C1 segment of cervical spinal cord (tissue), 14 donors: ENCODE data around the gene DDAH2.

ENCODE experiments used
- DNase-seq, 14 donors: peaks; one replicate each; lab custom pipeline; 2025; lab: John Stamatoyannopoulos, UW

The DDAH2 gene

DNA sequence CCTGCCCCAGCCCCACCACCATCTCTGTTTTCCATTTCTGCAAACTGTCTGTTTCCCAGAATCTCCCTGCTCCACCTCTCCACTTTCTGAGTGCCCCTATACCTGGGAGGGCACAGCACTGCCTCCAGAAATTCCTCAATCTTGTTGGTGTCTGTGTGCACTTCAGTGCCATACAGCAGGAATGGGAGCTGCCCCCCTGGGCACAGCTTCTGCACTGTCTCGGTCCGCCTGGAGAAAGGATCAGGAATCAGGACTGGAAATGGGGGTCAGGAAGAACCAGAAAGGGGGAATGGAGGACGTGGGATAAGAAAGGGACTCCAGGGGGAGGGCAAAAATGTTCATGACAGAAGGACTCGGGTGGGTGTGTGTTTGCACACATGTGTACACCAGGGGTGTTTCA is 4.6 kb upstream of the DDAH2 start:
- DNase-seq, result no peak

DNA sequence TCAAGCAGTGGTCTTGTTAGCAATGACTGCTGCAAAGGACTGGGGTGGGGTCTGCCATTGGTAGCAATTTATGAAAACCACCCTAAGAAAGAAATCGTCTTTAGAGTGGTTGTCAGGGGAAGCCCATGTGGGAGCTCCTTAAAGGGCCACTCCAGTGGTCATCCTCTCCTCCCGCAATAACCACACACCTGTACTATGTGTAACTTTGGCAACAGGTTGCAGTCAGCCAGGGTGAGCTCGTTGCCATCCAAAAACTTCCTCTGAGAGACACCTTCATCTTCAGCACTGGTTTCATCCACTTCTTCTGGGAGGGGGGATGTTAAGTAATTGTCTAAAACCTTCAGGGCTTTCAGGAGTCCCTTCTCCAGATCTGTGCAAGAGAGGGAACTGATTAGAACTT is 2.9 kb upstream of the DDAH2 start:
- DNase-seq, result no peak

DNA sequence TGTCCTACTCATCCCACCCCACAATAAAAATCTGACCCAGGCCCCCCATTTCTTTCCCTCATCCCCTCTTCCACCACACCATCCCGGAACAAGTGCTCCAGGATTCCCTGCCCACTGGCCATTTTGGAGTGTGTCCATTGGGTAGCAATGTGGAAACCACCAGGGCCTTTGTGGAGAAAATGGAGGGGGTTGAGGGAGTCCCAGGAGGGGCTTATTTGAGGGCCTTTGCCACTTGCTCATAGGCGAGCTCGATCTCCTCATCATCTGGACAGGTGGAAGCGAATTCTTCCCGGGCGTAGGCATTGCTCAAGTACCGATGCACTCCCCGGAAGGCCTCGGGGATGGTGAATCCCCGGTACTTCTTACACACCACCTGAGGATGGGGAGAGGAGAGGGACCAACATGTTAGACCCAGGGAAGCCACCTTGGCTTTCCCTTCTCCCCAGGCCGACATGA is 1.6 kb upstream of the DDAH2 start:
- DNase-seq, result no peak

DNA sequence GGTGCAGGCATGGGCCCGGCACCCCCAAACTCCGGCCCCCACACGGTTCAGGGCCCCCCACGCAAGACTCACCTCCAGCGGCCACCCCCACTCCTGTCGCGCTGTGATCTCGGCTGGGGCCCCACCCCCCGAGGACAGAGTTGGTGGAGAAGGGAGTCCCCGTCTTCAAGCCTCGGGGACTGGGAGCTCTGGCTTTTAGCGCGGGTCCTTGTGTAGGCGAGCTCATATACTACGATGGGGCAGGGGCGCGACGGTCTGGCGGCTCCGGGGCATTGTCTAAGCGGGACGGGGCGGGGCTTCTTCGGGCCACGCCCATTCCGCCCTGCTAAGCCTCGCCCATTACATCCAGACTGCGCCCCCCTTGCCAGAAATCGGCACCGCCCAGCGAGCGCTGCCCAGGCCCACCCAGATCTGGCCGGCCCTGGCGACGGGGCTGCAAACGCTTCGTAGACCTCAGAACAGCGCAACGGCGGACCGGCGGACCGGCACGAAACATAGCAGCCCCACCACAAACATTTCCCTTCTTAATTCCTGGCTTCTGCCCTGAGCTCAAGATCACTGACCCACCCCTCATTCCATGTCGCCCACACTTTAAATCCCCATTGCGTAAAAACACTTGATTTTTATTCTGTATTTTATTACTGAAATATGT is 1.0 kb upstream of the DDAH2 start:
- peak in 12 of 14 donors; percentile 25 to 82 (median 74) for DNase-seq

DNA sequence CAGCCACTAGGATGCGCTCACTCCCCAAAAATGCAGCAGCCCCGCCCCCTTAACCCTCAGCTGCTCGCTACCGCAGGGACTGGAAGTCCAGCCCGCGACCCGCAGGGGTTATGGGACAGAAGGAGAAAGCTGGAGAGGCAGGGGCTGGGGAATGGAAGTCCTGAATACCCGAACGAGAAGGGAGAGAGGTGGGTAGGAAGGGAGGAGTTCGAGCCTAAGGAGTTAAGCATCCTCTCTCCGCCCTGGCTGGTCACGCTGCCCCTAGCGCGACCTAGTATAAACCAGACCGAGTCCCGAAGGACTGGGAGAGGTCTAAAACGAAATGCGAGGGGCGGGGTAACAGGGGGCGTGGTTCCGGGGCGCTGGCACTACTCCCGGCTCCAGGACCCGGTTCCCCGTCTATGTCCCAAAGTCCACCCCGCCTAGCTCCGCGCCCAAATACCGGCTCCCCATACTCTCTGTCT is 448 bp upstream of the DDAH2 start:
- peak; percentile 50 to 93 (median 83) for DNase-seq

DNA sequence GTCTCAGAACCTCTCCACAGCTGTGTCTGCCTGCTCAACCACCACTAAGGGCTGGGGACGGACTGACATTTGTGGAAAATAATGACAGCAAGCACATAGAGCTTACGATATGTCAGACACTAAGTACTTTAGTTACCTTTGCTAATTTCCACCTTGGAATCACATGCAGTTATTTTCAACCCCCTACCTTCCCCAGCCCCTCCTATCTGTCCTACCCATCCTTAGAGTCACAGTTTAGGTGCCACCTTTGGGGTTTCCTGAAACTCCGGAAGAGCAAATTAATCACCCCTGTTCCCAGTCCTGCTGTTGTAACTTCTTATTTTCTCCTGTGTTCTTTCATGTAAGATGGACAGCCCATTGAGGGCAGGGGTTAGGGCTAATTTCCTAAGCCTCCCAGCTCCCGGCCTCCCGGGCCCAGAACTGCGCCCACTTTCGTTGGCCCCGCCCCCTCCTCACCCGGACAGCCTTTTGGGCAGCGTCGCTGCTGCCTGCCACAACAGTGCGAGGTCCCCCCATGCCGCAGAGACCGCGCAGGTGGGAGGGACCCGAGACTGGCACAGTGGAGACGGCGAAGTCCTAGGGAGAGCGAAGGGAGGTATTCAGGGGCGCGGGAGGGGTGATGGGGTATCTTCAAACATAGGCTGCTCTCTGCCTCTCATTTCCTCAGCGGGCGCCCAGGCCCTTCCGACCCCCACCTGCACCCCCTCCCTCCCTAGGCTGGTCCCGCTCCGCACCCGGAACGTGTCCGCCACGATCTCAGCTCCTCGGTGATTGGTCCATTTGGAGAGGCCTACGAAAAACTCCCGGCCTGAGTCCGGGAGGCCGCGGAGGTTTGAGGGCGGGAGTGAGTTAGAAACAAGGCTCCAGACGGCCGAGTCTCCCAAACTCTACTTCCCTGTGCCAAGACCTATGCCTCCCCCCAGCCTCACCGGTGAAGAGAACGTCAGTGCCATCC is 1.1 kb downstream of the DDAH2 start:
- DNase-seq, result no peak

DNA sequence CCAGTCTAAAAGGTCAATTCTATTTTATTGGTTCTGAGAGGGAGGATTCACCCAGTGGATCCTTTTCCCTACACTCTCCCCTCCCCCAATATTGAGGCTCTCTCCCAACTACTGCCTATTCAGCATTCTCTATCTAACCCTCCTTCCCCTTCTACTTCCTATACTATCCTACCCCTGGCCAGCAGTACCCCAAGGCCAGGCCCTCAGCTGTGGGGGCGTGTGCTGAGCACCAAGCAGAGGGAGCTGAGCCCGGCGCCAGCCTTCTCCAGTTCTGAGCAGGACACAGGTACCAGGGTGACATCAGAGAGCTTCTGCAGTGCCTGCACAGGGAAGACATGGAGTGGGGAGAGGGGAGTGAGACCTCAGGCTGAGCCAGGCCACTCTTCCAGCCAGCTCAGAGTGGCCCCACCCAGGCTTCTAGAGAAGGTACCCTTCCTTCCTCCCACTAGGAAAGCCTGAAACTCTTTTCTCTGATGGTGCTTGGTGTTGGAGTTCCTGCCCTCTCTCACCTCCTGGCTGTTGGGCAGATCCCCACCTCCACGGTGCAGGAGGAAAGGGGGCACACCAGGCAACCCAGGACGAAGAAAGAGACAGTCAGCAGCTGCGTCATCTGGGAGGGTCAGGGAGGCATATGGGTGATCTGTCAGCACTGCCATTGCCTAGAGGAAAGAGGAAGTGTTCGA is 1.9 kb downstream of the DDAH2 start:
- peak in 5 of 14 donors; percentile 15 to 49 (median 24) for DNase-seq

DNA sequence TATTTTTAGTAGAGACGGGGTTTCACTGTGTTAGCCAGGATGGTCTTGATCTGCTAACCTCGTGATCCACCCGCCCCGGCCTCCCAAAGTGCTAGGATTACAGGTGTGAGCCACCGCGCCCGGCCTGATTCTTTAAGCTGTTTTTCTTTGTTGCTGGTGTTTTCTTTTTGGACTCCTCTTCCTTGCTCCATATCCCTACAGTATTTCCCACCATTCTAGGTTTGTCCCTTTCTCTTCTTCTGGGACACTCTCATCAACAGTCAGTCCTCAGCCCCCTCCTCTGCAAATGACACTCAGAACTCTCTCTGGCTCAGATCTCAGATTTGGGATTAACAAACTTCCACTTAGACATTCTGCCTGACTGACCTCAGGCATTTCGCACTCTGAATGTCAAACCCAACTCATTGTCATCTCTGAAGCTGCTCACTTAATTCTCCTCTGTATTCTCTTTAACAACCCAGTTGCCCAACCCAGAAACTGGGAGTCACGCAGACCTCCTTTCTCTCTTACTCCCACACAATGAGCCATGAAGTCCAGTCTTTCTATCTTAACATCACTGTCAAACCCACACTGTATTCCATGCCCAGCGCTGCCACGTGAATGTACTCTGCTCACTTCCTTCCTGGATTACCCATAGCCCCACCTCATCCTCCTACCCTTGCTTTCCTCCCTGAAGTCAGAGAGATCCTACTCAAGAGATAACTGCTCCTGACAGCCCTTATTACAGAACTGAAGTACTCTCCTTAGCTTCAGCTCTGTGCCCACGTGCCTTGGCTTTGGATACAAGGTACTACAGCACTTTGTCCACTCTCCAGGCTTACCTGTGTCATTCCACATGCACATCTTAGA is 3.4 kb downstream of the DDAH2 start:
- DNase-seq, result peak in 1 of 14 donors; percentile 15

DNA sequence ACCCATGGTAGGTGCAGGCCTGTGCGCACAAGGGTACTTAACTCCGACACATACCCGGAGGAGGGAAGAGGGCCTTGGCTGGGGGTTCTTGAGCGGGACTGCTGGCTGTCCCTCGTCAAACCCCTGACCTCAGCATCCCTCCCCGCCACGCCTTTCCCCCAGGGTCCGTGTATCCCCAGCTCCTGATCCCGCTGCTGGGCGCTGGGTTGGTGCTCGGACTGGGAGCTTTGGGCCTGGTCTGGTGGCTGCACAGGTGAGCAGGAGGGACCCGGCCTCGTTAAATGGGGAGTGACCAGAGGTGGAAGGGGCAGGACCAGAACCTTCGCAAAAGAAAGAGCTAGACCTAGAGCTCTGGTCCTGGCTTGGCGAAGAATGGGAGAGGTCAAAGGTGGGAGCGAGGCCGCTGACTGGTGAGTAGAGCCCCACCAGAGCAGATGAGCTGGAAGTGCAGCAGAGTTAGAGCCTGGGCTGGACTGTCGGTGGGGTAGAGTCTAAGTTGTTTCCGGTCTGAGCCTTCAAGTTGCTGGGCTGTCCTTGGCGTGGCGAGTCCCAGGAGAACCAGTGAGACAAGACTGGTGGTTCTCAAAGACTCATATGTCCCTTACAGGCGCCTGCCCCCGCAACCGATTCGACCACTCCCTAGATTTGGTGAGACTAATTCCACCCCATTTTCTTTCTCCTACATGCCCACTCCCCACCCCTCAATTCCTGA is 5.0 kb downstream of the DDAH2 start:
- DNase-seq, result no peak

DNA sequence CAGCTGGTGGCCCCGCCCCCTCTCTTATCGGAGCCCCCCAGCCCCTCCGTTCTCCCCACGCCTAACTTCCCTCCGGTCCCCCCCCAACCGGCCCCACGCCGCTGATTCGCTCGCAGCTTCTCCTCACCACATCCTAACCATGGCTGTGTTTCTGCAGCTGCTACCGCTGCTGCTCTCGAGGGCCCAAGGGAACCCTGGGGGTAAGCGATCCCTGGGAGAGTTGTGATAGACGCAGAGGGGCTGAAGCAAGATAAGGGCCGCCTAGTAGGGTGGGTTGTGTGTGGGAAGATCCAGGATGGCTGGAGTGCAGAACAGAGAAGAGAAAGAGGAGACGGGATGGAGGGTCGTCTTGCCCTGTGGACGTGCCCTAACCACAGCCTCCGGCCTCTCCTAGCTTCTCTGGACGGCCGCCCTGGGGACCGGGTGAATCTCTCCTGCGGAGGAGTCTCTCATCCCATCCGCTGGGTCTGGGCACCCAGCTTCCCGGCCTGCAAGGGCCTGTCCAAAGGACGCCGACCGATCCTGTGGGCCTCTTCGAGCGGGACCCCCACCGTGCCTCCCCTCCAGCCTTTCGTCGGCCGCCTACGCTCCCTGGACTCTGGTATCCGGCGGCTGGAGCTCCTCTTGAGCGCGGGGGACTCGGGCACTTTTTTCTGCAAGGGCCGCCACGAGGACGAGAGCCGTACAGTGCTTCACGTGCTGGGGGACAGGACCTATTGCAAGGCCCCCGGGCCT is 5.7 kb downstream of the DDAH2 start, which contains the start of gene MPIG6B:
Gene MPIG6B, plus strand, starts transcription at position 129 of the 735 bp plus-strand sequence. Its CDS starts 11 bp downstream, at position 140.
- DNase-seq, result no peak

DNA sequence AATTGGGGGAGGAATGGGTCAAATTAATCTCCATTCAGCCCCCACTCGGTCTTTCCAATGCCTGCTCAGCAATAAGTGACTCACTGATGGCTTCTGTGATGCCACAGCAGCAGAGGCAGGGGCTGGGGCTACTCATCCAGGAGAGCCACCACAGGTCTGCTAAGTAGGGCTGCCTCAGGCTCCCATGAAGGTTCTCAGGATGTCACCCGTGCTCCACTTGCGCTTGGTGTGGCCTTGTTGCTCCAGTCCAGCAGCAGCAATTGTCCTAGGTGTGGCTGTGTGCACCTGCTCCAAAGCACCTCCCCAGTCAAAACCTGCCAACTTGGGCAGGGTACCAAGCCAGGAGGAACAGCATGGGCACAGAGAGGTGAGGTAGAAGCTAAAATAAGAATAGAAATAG is 6.9 kb downstream of the DDAH2 start:
- no peak for DNase-seq

DNA sequence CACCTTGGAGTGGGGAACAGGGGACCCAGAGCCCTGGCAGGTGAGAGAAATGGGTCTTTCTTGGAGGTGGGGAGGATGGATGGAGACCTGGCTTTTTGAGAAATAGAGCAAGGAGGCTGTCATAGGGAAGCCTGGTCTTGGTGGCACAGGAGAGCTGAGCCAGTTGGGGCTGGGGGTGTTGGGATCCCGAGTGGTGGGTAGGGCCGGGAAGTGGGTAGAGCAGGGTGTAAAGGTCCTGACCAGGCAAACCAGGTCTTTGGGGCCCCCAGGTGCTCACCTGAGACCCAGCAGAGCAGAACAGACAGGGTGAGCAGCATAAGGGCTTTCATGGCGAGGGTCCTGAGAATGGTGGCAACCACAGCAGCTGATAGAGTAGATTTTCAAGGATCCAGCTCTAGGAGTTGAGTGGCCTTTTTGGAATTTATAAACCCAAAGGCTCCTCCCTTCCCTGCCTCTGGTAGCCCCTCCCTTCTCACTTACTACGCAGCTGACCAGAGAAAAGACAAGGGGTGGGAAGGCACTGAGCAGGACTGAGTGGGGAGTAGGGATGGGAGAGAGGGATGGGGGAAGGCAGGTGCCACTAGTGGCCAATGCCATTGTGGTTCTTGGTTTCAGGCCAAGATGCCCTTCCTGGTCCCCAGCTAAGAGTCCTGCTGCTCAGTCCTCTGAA is 7.6 kb downstream of the DDAH2 start, which contains the start of gene LY6G6C:
Gene LY6G6C, minus strand, starts transcription at position 396 of the 670 bp plus-strand sequence. Its CDS starts 67 bp downstream, at position 329.
- DNase-seq, result no peak

DNA sequence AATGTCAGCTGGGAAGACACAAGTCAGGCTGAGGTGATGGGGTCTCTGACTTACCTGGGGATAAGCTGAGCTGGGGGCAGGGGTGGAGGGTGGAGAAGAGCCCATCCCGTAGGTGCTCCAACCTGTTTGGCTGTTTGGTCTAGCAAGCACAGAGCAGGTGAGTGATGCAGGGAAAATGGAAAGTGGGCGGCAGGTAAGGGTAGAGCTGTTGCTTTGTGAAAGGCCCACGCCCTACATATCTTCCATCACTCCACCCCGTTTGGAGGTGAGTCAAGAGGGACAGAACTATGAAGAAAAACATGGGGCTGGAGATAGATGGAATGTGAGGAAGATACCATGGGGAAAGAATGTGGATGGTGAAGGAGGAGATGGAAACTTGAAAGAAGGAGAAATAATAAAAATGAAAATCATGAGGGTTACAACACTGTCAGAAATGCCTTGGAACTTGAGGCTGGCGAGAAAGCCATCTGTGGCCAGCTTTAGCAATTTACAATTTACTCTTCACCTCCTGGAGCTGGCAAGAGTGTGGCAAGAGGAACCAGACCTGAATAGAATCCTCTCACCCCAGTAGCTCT is 8.8 kb downstream of the DDAH2 start:
- DNase-seq, result no peak

DNA sequence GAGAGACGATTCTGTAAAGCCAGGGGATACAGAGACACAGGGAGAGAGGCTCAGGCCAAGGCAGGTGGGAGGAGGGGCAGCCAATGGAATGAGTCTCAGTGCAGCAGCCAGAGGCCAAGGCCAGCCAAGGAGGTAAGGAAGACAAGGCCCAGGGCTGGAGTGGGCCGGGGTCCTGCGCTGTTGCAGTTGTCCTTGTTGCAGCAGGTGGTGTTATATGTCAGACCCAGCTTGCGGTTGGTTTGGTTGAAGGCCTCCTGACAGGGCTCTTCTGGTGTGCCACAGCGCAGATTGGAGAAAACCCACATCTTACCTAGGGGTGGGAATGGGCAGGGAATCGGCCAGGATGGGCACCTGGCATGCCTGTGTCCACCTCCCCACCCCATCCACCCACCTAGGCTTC is 10.1 kb downstream of the DDAH2 start:
- no peak for DNase-seq

DNA sequence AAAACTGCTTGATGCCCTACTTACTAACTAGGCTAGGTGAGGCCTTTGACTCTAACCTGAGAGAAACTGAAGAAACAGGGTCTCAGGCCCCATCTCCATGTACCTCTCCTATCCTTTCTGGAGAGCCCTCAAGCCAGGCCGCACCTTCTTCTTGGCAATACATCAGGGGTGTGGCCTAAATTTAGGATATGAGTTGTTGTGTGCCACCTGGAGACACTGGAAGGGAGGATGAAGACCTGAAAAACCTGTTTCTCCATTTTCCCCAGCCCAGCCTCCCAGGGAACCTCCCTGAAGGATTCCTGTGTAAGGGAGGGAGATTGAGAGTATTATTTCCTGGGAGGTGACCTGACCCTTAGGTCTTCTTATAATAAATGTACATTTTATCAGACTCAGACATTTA is 10.8 kb downstream of the DDAH2 start:
- no peak for DNase-seq

DNA sequence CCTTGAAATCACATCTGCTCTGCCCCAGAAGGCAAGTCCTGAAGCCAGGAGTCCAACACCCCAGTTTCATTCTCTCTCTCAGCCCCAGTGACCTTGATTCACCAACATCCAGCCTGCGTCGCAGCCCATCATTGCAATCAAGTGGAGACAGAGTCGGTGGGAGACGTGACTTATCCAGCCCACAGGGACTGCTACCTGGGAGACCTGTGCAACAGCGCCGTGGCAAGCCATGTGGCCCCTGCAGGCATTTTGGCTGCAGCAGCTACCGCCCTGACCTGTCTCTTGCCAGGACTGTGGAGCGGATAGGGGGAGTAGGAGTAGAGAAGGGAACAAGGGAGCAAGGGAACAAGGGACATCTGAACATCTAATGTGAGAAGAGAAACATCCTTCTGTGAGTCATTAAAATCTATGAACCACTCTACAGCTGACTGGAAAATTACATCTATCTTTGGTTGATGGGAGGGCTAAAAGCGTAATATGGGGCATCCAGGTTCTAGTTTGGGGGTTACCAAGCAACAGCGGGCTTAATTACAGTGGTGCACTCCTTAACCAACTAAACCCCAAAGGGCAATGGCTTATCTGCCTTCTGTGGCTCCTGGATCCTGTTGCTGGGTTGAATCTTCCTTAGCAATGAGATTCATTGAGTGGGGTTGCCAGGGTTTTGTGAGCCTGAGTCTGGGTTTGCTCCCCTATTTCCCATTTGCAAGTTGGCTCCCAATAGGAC is 11.4 kb downstream of the DDAH2 start:
- DNase-seq, result no peak

DNA sequence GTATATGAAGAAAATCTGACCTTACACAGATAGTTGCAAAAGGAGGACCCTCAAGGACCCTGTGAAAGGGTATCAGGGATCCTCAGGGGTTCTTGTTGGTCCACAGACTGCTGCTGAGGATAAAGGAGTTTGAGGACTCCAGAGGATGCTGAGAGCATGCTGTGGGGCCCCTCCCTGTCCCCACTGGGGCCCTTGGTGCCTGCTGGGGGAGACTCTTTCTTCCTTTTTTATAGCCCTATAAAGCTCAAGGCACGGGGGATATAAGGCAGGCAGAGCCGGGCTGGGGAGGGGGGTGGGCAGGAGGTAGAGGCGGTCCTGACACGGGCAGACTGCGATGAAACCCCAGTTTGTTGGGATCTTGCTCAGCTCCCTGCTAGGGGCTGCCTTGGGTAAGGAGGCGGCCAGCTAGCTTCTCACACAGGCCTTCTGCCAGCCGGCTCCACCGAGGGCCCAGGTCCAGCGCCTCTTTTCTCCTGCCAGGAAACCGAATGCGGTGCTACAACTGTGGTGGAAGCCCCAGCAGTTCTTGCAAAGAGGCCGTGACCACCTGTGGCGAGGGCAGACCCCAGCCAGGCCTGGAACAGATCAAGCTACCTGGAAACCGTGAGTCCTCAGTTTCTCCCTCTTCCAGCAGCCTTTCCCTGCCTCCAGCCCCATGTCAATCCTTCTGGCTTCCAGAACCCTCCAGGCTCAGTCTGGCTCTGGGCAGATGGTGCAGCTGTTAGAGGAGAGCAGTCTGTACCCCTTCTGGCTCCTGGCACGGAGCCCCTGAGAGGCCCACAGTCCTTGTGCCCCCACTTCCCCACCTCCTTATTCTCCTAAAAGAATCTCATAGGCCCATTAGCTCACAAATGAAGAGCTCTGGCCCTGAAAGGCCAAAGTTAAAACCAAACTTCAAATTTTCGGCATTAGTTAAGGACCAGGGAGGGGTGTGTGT is 13.8 kb downstream of the DDAH2 start, which contains the start of gene LY6G6D:
Gene LY6G6D, plus strand, starts transcription at position 327 of the 937 bp plus-strand sequence. Its CDS starts 8 bp downstream, at position 335.
- no peak for DNase-seq
